ENCODE results near the gene SLC25A22.

DNA sequence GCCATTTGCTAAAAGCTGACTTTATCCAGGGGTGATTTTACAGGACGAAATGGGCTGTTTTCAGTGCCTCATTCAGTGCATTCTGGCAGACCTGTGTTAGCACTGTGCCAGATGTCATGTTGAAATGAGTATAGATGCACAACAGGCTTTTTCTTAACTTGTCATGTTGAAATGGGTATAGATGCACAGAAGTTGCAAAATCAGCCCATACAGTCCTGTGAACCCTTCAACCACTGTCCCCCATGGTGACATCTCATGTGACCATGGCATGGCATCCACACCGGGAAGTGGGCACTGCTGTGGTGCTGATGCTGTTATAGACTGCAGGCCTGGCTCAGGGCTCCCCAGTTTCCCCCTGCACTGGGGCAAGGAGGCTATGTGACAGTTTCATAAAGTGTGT is 48.4 kb downstream of the SLC25A22 start:
- TF ChIP-seq POLR2AphosphoS5 (IDR thresholded peaks at IDR 0.05; ENCODE audit: low read depth, low read length) (no peak), TAF1 (IDR thresholded peaks at IDR 0.05; ENCODE audit: borderline replicate concordance, insufficient read depth, low read length) (no peak), SIN3A (IDR thresholded peaks at IDR 0.05; ENCODE audit: borderline replicate concordance, insufficient read depth, low read length) (no peak)
- TF ChIP-seq, protein P1, sequence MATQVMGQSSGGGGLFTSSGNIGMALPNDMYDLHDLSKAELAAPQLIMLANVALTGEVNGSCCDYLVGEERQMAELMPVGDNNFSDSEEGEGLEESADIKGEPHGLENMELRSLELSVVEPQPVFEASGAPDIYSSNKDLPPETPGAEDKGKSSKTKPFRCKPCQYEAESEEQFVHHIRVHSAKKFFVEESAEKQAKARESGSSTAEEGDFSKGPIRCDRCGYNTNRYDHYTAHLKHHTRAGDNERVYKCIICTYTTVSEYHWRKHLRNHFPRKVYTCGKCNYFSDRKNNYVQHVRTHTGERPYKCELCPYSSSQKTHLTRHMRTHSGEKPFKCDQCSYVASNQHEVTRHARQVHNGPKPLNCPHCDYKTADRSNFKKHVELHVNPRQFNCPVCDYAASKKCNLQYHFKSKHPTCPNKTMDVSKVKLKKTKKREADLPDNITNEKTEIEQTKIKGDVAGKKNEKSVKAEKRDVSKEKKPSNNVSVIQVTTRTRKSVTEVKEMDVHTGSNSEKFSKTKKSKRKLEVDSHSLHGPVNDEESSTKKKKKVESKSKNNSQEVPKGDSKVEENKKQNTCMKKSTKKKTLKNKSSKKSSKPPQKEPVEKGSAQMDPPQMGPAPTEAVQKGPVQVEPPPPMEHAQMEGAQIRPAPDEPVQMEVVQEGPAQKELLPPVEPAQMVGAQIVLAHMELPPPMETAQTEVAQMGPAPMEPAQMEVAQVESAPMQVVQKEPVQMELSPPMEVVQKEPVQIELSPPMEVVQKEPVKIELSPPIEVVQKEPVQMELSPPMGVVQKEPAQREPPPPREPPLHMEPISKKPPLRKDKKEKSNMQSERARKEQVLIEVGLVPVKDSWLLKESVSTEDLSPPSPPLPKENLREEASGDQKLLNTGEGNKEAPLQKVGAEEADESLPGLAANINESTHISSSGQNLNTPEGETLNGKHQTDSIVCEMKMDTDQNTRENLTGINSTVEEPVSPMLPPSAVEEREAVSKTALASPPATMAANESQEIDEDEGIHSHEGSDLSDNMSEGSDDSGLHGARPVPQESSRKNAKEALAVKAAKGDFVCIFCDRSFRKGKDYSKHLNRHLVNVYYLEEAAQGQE (IDR thresholded peaks at IDR 0.05; ENCODE audit: insufficient read depth in 1 of 2, low read depth in 2 of 2, low read length in 2 of 2) = no peak
